Stimulated activated naive CD4-positive, alpha-beta T cell treated with Interleukin-2 at 50 U/mL for 16 hours (primary cell): ENCODE results near the gene MVB12A.

Experiments
- DNase-seq: peaks from one replicate; lab custom pipeline; 2025; lab: John Stamatoyannopoulos, UW

The MVB12A gene

DNA sequence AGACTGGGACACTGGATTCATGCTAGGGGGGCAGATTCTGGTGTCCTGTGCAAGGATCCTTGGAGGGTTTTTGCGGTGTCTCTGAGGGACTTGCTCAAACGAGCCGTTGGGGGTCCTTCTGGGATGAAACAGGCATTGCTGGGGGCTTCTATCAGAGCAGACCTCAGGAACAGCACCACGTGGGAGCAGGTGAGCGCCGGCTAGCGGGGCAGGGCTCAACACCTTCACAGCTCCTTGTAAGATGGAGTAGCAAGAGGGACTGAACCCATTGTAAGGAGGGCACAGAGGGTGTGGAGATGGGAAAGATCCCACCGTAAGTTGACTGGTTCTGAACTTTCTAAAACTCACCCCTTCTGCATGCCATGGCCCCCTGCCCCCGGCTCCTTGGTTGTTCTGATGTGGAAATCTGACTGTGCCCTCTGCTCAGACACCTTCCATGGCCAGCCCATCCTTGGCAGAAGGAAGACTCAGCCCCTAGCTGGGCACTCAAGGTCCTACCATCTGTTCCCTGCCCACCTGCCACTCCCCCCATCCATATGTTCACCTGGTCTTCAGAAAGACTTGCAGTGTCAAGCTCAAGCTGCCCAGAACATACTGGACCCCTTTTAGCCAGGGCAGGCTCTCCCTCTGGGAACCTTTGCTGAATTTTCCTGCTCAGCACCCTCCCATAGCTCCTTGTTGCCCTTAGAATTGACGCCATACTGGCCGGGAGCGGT lies 51.7 kb downstream of the MVB12A start:
- DNase-seq = no peak

DNA sequence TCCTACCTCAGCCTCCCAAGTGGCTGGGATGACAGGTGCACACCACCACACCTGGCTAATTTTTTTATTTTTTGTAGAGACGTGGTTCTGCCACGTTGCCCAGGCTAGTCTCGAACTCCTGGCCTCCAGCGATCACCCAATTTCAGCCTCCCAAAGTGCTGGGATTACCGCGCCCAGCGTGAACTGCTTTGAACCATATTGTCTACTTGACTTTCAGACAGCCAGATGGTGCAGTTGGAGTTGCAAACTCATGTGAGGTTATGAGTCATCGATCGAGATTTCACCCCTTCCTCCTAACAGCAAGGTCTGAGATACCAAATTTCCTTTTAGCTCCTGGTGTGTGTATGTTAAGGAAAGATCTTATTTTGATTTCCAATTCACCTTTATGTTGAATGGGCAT lies 53.2 kb downstream of the MVB12A start:
- DNase-seq = no peak
